Gastrocnemius medialis (tissue), 4 donors: ENCODE measurements around the gene FNDC3A.

ENCODE experiments used
- CTCF ChIP-seq, 5 experiments: fragments of 450-650 bp in 3 of 5; fragments of 200-600 bp in 2 of 5; sonication (generic) in 2 of 5; IDR thresholded peaks in 4 of 5; conservative IDR thresholded peaks in 1 of 5; 1 replicate in 4 of 5; 2 replicates in 1 of 5; pipeline ENCODE4 v1.5.1; 2016 to 2019; ENCODE audit warnings: antibody characterized with exemption in 5 of 5, mild to moderate bottlenecking in 3 of 5, moderate library complexity in 3 of 5
- POLR2A ChIP-seq, 2 donors: fragments of 450-650 bp; IDR thresholded peaks; one replicate each; pipeline ENCODE4 v1.6.1; 2017; ENCODE audit warnings: antibody characterized with exemption in 2 of 2, mild to moderate bottlenecking in 2 of 2, moderate library complexity in 2 of 2

DNA sequence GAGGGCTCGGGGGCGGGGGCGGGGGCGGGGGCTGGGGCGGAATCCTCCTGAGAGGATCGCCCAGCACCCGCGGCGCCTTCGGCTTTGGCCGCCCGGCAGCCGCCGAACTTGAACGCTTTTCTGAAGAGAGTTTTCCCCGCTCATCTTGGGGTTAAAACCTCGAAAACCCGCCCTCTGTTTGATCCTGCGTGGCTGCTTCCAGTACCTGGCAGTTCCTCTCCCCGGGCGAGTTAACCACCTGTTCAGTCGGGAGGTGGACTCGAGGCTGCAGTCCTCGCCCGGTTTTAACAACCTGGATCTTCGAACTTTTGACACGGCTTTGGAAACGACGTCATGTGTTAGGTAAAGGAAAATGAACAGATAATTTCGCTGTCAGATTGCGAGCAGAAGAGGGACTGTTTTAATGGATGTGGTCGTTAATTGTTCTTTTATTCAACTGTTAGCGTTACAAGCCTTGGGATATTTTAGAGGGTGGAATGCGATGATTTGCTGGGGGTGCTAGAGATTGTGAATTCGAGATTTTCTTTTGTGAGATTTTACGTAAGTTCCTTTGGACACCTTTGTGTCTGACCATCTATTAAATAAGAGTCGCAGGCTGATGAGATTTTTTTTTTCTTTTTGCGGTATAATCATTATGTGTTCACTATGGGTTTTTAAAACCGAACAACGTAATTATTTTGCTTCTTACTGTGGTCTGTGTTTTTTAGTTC, 1.0 kb downstream of the FNDC3A start:
- TF ChIP-seq POLR2A (IDR thresholded peaks at IDR 0.05) (no peak), CTCF (IDR thresholded peaks at IDR 0.05 in 4 of 5, conservative IDR thresholded peaks at IDR 0.05 in 1 of 5) (no peak)
